ENCODE results near the gene WDR11. TPM values are rescaled to one million over a fixed set of nuclear protein-coding genes. Genes with fewer than 3 reads are reported as not detected.

Gene WDR11
- total RNA-seq, 1 experiment from 2014 or later, result 48.7 TPM

- Histone ChIP-seq H3K4ac (ENCODE audit: low read depth, low read length) (no peak overlapping the region), H3K79me2 (ENCODE audit: insufficient read depth, low read length) (no peaks in the 10 kb centered on the region), H2BK12ac (ENCODE audit: insufficient read length, low read depth, low read length) (no peak overlapping the region), H2AK5ac (ENCODE audit: insufficient read length, low read length) (no peak overlapping the region), H2BK120ac (ENCODE audit: low read depth, low read length, poor library complexity, severe bottlenecking) (no peak overlapping the region), H4K5ac (ENCODE audit: insufficient read length, low read depth, low read length) (no peak overlapping the region), H4K8ac (replicated peaks; ENCODE audit: insufficient read length, low read depth, low read length) (no peak overlapping the region), H4K20me1 (ENCODE audit: control insufficient read depth, insufficient read depth, insufficient read length) (no peaks in the 10 kb centered on the region), H2BK5ac (ENCODE audit: insufficient read length, low read length) (no peak overlapping the region), H3K14ac (ENCODE audit: insufficient read depth, low read length) (no peak overlapping the region), H3T11ph (ENCODE audit: low read length) (no peak overlapping the region), H3K9me3 (ENCODE audit: control insufficient read depth, low read depth, low read length) (no peaks in the 10 kb centered on the region), H3K27me3 (ENCODE audit: insufficient read depth, low read length) (no peaks in the 10 kb centered on the region), H4K91ac (ENCODE audit: insufficient read length, low read depth, low read length) (no peak overlapping the region), H3K56ac (ENCODE audit: insufficient read length, low read depth, low read length) (no peak overlapping the region), H2BK20ac (ENCODE audit: low read depth, low read length, poor library complexity, severe bottlenecking) (no peak overlapping the region), H3K4me1 (ENCODE audit: insufficient read depth, low read length) (no peaks in the 10 kb centered on the region; the same call in 1 of the 2 replicates), H3K79me1 (ENCODE audit: insufficient read depth, low read depth, low read length, poor library complexity, severe bottlenecking) (no peaks in the 10 kb centered on the region), H3K23me2 (ENCODE audit: insufficient read length, low read depth, low read length, poor library complexity, severe bottlenecking) (no peaks in the 10 kb centered on the region), H3K23ac (ENCODE audit: insufficient read length, low read depth, low read length) (no peak overlapping the region), H3K18ac (ENCODE audit: insufficient read length, low read depth, low read length) (no peak overlapping the region), H3K27ac (ENCODE audit: insufficient read length, low read depth, low read length) (no peak overlapping the region), H3K4me2 (ENCODE audit: insufficient read depth, insufficient read length, low read length) (no peak overlapping the region), H3K9ac (ENCODE audit: extremely low read depth, insufficient read length, low read length) (no peak overlapping the region), H2BK15ac (ENCODE audit: low read depth, low read length) (no peak overlapping the region), H2AFZ (ENCODE audit: low read length) (no peak overlapping the region)
- no CpG with 5 or more reads among the region's 3 CpGs for WGBS (ENCODE audit: extremely low coverage, insufficient read length, low lambda C conversion rate)
- no peak for TF ChIP-seq CTCF (conservative IDR thresholded peaks at IDR 0.05)
- H3K9me3 Mint-ChIP-seq, result no peaks in the 10 kb centered on the region
- H3K27me3 Mint-ChIP-seq (ENCODE audit: low read depth), result 0 out of 2 replicates have a peak, but pooled peaks cover 1% of the 10 kb centered on the region
- no peak for DNase-seq
- no peaks in the 10 kb centered on the region for H3K36me3 Mint-ChIP-seq (ENCODE audit: insufficient read depth in 1 of 3, low read depth in 3 of 3)
- no peak overlapping the region for H3K27ac Mint-ChIP-seq
- no peak overlapping the region for H3K4me3 Mint-ChIP-seq
- H3K4me1 Mint-ChIP-seq, result peaks cover 24% of the 10 kb centered on the region in 2 experiments
These were observed 22.3 kb upstream of the WDR11 start for GRCh38 chr10:120828763-120829319.
